Epithelial cell of proximal tubule (primary cell): ENCODE data around the gene AP3B2. TPM values are rescaled to one million over a fixed set of nuclear protein-coding genes. Genes with fewer than 3 reads are reported as not detected.
A peak's percentile ranks its signal among the peaks of the same experiment; 100 is the strongest.

ENCODE experiments used
- DNase-seq: peaks from one replicate; pipeline ENCODE4 v3.0.0-alpha.2; 2011; ENCODE audit warnings: low read depth
- H3K4me3 ChIP-seq: 2 replicates; pipeline ENCODE4 v1.5.1; 2011; ENCODE audit warnings: low read depth, mild to moderate bottlenecking, low read length
- CTCF ChIP-seq: conservative IDR thresholded peaks from 2 replicates; pipeline ENCODE4 v1.5.1; 2012; ENCODE audit warnings: low read depth, mild to moderate bottlenecking, low read length
- total RNA-seq: library from RNA; depleted of rRNA; stranded (reverse); fragments of >200 nt; gene quantifications from 2 replicates; pipeline ENCODE4 v1.2.3, GENCODE V29; 2015

The AP3B2 gene
- total RNA-seq, 1 donor from 2014 or later, result under 0.01 TPM

- peak overlapping the region; percentile 44 for H3K4me3 ChIP-seq
These were observed 29.2 kb downstream of the AP3B2 start for GRCh38 chr15:82680200-82681102.

GRCh38 chr15:82679626-82680199 lies 30.0 kb downstream of the AP3B2 start:
- TF ChIP-seq CTCF, result no peak
- no peak for DNase-seq
- no peak overlapping the region for H3K4me3 ChIP-seq

More at GRCh38 chr15:82680200-82681102, 29.2 kb downstream of the AP3B2 start:
- TF ChIP-seq CTCF, result no peak
- no peak for DNase-seq

- DNase-seq, result no peak
- H3K4me3 ChIP-seq, result no peak overlapping the region
- TF ChIP-seq CTCF, result no peak
These were observed 31.9 kb downstream of the AP3B2 start for GRCh38 chr15:82677720-82678323.

GRCh38 chr15:82674873-82675272 lies 34.8 kb downstream of the AP3B2 start:
- TF ChIP-seq CTCF, result no peak
- H3K4me3 ChIP-seq, result no peak overlapping the region

GRCh38 chr15:82670699-82671098 lies 39.0 kb downstream of the AP3B2 start:
- DNase-seq, result no peak
- no peak for TF ChIP-seq CTCF
- H3K4me3 ChIP-seq, result no peak overlapping the region

More at GRCh38 chr15:82674873-82675272, 34.8 kb downstream of the AP3B2 start:
- no peak for DNase-seq

- TF ChIP-seq CTCF, result no peak
- H3K4me3 ChIP-seq, result no peak overlapping the region
- no peak for DNase-seq
These were observed 43.1 kb downstream of the AP3B2 start for GRCh38 chr15:82666606-82667005.
